DOHH2 (cell line): ENCODE data around the gene ZNF213.

Experiments used
- EZH2phosphoT487 ChIP-seq: fragments of 200-600 bp; sonication (generic); IDR thresholded peaks from 2 replicates; pipeline ENCODE4 v1.6.1; 2017; ENCODE audit warnings: borderline replicate concordance, mild to moderate bottlenecking, antibody characterized with exemption, low read length, moderate library complexity, mixed read lengths
- TF ChIP-seq, protein P1 (sequence below): fragments of 200-600 bp; sonication (generic); IDR thresholded peaks from one replicate; pipeline ENCODE4 v1.5.1; 2014; ENCODE audit warnings: antibody characterized with exemption, mild to moderate bottlenecking, low read depth, low read length; ENCODE audit not compliant: poor library complexity, severe bottlenecking

DNA sequence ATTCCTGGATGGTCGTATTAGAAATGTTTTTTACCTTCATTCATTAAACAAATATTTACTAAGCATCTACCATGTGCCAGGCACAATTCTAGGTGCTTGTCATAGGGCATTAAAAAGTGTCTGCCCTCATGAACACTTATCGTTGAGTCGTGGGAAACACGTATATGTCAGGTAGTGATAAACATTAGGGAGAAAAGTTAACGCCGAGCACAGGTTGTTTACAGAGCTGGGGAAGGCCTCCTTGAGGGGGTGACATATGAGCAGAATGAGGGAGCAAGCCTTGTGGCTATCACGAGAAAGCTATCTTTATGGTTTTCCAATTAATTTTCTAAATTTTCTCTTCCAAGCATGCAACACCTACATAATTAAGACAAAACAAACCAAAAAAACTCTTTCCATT, 985 bp upstream of the ZNF213 start:
- TF ChIP-seq, protein P1, sequence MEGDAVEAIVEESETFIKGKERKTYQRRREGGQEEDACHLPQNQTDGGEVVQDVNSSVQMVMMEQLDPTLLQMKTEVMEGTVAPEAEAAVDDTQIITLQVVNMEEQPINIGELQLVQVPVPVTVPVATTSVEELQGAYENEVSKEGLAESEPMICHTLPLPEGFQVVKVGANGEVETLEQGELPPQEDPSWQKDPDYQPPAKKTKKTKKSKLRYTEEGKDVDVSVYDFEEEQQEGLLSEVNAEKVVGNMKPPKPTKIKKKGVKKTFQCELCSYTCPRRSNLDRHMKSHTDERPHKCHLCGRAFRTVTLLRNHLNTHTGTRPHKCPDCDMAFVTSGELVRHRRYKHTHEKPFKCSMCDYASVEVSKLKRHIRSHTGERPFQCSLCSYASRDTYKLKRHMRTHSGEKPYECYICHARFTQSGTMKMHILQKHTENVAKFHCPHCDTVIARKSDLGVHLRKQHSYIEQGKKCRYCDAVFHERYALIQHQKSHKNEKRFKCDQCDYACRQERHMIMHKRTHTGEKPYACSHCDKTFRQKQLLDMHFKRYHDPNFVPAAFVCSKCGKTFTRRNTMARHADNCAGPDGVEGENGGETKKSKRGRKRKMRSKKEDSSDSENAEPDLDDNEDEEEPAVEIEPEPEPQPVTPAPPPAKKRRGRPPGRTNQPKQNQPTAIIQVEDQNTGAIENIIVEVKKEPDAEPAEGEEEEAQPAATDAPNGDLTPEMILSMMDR = no peak
- no peak for TF ChIP-seq EZH2phosphoT487
